ENCODE results near the gene HTATIP2. TPM values are rescaled to one million over a fixed set of nuclear protein-coding genes. Genes with fewer than 3 reads are reported as not detected.

Gene HTATIP2
- total and polyA plus RNA-seq, 9 of the 15 experiments (the other 6 are each of a cell fraction or from before 2014, with no cell fraction given): 48.3 to 90.9 (median 64.4) TPM

DNA sequence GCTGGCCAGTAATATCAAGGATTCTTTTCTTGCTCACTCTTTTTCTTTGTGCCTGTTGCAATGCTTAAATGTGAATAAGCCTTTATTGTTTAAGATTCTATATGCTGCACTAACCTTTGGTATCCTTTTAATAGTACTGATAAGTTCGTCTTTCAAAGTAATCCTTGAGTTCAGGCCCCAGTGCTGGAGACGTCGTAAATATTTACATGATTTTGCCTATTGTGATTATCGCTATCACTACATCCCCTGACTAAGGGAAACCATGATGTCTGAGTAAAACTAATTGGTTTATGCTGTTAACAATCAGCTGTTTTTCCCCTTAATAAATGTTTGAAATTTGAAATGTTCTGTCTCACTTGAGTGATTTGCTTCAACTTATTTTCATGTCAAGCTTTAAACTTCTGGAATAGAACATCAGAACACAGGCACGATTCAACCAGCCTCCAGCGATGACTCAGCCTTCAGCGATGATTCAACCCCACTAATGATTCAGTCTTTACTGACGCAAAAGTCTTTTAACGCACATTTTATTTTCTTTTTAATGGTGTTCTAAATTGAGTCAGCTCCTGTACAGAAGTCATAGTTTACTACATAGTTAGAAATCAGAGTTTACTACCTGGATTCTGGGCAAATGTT is 3.9 kb downstream of the HTATIP2 start (continued):
- TF ChIP-seq, protein P1, sequence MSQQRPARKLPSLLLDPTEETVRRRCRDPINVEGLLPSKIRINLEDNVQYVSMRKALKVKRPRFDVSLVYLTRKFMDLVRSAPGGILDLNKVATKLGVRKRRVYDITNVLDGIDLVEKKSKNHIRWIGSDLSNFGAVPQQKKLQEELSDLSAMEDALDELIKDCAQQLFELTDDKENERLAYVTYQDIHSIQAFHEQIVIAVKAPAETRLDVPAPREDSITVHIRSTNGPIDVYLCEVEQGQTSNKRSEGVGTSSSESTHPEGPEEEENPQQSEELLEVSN (IDR thresholded peaks at IDR 0.05; ENCODE audit: borderline replicate concordance in 1 of 2, extremely low read depth in 1 of 2, insufficient read depth in 1 of 2, insufficient read length in 1 of 2, low read depth in 1 of 2, low read length in 1 of 2, poor library complexity in 1 of 2, severe bottlenecking in 1 of 2): no peak
- TF ChIP-seq, protein P2, sequence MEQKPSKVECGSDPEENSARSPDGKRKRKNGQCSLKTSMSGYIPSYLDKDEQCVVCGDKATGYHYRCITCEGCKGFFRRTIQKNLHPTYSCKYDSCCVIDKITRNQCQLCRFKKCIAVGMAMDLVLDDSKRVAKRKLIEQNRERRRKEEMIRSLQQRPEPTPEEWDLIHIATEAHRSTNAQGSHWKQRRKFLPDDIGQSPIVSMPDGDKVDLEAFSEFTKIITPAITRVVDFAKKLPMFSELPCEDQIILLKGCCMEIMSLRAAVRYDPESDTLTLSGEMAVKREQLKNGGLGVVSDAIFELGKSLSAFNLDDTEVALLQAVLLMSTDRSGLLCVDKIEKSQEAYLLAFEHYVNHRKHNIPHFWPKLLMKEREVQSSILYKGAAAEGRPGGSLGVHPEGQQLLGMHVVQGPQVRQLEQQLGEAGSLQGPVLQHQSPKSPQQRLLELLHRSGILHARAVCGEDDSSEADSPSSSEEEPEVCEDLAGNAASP (IDR thresholded peaks at IDR 0.05): no peak
- TF ChIP-seq NCOA2 (IDR thresholded peaks at IDR 0.05; ENCODE audit: partially characterized antibody in 2 of 2) (no peak), MAZ (CRISPR knock-in tag; conservative IDR thresholded peaks at IDR 0.05 in 1 of 2, IDR thresholded peaks at IDR 0.05 in 1 of 2) (no peak), PURB (CRISPR knock-in tag; IDR thresholded peaks at IDR 0.05; ENCODE audit: low read depth) (no peak), GTF2F1 (IDR thresholded peaks at IDR 0.05; ENCODE audit: low read depth, low read length) (no peak), SMARCA5 (IDR thresholded peaks at IDR 0.05) (no peak), ZNF584 (CRISPR knock-in tag; IDR thresholded peaks at IDR 0.05; ENCODE audit: low read depth) (0 out of 2 replicates have a peak, but pooled peaks have one; percentile 49), BDP1 (IDR thresholded peaks at IDR 0.05; ENCODE audit: insufficient read depth, insufficient read length) (no peak), FOXJ2 (tag; IDR thresholded peaks at IDR 0.05) (peak; percentile 85), ZNF140 (CRISPR knock-in tag; IDR thresholded peaks at IDR 0.05) (no peak), SRF (CRISPR knock-in tag; IDR thresholded peaks at IDR 0.05) (no peak), ZNF165 (CRISPR knock-in tag; IDR thresholded peaks at IDR 0.05; ENCODE audit: borderline replicate concordance) (no peak), ARID2 (IDR thresholded peaks at IDR 0.05) (no peak)
- TF ChIP-seq, protein P3, sequence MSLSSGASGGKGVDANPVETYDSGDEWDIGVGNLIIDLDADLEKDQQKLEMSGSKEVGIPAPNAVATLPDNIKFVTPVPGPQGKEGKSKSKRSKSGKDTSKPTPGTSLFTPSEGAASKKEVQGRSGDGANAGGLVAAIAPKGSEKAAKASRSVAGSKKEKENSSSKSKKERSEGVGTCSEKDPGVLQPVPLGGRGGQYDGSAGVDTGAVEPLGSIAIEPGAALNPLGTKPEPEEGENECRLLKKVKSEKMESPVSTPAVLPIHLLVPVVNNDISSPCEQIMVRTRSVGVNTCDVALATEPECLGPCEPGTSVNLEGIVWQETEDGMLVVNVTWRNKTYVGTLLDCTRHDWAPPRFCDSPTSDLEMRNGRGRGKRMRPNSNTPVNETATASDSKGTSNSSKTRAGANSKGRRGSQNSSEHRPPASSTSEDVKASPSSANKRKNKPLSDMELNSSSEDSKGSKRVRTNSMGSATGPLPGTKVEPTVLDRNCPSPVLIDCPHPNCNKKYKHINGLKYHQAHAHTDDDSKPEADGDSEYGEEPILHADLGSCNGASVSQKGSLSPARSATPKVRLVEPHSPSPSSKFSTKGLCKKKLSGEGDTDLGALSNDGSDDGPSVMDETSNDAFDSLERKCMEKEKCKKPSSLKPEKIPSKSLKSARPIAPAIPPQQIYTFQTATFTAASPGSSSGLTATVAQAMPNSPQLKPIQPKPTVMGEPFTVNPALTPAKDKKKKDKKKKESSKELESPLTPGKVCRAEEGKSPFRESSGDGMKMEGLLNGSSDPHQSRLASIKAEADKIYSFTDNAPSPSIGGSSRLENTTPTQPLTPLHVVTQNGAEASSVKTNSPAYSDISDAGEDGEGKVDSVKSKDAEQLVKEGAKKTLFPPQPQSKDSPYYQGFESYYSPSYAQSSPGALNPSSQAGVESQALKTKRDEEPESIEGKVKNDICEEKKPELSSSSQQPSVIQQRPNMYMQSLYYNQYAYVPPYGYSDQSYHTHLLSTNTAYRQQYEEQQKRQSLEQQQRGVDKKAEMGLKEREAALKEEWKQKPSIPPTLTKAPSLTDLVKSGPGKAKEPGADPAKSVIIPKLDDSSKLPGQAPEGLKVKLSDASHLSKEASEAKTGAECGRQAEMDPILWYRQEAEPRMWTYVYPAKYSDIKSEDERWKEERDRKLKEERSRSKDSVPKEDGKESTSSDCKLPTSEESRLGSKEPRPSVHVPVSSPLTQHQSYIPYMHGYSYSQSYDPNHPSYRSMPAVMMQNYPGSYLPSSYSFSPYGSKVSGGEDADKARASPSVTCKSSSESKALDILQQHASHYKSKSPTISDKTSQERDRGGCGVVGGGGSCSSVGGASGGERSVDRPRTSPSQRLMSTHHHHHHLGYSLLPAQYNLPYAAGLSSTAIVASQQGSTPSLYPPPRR (CRISPR knock-in tag; IDR thresholded peaks at IDR 0.05; ENCODE audit: borderline replicate concordance): no peak

Data from K562 (cell line).